ENCODE data around the gene LMAN1L. TPM values are rescaled to one million over a fixed set of nuclear protein-coding genes. Genes with fewer than 3 reads are reported as not detected.

LMAN1L gene
- polyA plus RNA-seq (ENCODE audit: insufficient read length in 4 of 4), result not detected

GRCh38 chr15:74812533-74812932 is at the start of gene LMAN1L:
TSS of gene LMAN1L (plus strand) at chr15:74812835. CDS start at chr15:74812855, 20 bp downstream.
- no peak for DNase-seq (ENCODE audit: low read depth in 4 of 4, low spot score in 2 of 4)

GRCh38 chr15:74763416-74763815 is 49.2 kb upstream of the LMAN1L start:
- DNase-seq (ENCODE audit: low read depth in 4 of 4, low spot score in 2 of 4), result no peak

DNA sequence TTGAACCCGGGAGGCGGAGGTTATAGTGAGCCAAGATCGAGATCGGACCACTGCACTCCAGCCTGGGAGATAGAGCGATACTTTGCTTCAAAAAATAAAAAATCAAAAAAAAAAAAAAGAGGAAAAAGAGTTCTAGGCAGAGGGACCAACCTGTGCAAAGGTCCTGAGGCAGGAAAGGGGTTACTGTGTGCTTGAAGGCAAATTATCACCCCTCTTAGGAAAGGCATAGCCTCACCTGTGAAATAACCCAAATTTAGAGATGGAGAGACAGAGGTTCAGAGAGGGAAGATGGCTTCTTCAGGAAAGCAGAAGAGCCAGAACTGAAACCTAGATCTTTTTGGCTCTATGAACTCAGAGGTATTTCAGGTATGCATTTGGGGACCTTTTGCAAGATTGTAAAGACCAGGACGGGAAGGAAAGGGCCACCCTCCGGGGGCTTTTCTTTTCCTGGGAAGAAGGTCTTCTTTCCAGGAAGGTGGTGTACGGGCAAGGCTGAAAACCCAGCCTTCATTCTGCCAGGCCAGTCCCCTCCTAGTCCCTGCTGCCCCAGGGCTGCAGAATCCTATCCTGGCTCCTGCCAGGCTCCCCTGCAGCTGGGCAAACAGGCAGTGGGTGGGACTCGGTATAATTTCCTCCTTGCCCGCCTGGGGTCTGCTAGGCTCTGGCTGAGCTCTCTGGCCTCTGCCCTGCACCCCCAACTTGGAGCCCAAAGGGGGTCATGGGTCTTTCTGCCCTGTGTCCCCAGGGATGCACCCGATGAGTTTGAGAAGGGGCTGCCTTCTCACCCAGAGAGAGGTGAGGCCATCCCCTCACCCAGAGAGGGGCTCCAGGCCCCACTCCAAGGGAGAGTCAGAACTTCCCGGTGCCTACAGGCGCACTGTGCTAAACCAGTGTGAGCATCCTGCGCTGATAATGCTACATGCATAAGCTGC is 45.2 kb upstream of the LMAN1L start:
- DNase-seq (ENCODE audit: low read depth in 4 of 4, low spot score in 2 of 4), result no peak

DNA sequence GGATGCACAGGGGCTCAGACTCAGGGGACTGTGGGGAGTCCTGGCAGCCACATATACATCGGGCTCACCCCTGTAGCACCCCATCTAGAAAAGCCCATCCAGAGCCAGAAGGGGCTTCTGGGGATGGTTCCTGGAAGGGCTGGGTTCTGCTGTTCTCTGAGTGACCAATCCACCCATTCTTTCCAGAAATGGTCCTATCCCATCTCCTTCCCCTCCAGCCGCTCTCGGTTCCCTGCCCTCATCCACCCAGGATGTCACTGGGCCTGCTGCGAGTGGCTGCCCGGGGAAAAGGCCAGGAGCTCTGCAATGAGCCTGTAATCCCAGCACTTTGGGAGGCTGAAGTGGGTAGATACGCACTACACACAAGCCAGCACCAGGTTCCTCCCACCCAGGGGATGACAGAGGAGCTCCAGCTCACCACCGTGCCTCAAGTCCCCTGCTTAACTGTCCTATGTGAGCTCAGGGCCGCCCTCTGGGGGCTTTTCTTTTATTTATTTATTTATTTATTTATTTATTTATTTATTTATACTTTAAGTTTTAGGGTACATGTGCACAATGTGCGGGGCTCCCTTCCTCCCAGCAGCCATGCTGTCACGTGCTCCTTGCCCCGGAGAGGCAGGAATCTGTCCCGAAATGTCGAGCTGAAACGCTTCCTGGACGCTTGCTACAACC is 44.4 kb upstream of the LMAN1L start:
- no peak for DNase-seq (ENCODE audit: low read depth in 4 of 4, low spot score in 2 of 4)

- DNase-seq (ENCODE audit: low read depth in 4 of 4, low spot score in 2 of 4), result no peak
These were observed 43.8 kb upstream of the LMAN1L start for GRCh38 chr15:74768771-74769342.

GRCh38 chr15:74769463-74770025 is 43.1 kb upstream of the LMAN1L start:
- DNase-seq (ENCODE audit: low read depth in 4 of 4, low spot score in 2 of 4), result no peak

- no peak for DNase-seq (ENCODE audit: low read depth in 4 of 4, low spot score in 2 of 4)
These were observed 42.3 kb upstream of the LMAN1L start for GRCh38 chr15:74770211-74770903.

GRCh38 chr15:74773329-74773728 is 39.3 kb upstream of the LMAN1L start:
- no peak for DNase-seq (ENCODE audit: low read depth in 4 of 4, low spot score in 2 of 4)

GRCh38 chr15:74773731-74774252 is 38.8 kb upstream of the LMAN1L start:
- no peak for DNase-seq (ENCODE audit: low read depth in 4 of 4, low spot score in 2 of 4)

DNA sequence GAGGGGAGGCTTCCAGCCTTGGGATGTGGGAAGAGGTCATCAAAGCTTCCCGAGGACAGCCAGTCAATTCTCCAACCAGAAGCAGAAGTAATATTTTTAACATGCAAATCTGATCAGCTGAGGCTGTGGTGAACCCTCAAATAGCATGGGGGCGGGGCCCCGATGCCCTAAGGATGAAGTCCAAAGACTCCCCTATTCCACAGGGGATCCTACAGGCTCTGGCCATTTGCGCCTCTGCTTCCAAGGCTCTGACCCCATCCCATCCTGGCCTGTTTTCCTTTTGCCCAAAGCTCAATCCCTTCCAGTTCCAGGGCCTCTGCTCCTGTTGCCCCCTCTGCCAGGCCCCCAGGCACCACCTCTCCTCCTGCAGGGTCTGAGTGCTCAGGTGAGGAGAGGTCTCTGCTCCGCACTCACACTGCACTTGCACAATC is 37.5 kb upstream of the LMAN1L start:
- no peak for DNase-seq (ENCODE audit: low read depth in 4 of 4, low spot score in 2 of 4)

DNA sequence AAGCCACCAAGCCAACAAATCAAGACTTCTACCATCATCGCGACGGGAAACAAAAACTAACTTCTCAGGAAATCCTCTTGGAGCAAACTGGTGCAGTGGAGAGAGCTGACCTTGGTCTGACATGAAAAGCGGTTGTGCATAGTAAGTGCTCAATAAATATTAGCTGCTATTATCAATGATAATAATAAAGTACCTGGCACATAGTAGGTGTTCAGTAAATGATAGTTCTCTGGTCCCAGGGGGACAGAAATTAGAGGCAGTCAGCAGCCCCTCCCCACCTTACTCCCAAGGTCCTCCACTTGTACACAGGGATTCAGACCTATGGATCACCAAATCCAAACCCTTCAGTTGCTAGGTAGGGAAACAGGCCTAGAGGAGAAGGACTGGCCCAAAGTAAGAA is 36.7 kb upstream of the LMAN1L start:
- no peak for DNase-seq (ENCODE audit: low read depth in 4 of 4, low spot score in 2 of 4)

DNA sequence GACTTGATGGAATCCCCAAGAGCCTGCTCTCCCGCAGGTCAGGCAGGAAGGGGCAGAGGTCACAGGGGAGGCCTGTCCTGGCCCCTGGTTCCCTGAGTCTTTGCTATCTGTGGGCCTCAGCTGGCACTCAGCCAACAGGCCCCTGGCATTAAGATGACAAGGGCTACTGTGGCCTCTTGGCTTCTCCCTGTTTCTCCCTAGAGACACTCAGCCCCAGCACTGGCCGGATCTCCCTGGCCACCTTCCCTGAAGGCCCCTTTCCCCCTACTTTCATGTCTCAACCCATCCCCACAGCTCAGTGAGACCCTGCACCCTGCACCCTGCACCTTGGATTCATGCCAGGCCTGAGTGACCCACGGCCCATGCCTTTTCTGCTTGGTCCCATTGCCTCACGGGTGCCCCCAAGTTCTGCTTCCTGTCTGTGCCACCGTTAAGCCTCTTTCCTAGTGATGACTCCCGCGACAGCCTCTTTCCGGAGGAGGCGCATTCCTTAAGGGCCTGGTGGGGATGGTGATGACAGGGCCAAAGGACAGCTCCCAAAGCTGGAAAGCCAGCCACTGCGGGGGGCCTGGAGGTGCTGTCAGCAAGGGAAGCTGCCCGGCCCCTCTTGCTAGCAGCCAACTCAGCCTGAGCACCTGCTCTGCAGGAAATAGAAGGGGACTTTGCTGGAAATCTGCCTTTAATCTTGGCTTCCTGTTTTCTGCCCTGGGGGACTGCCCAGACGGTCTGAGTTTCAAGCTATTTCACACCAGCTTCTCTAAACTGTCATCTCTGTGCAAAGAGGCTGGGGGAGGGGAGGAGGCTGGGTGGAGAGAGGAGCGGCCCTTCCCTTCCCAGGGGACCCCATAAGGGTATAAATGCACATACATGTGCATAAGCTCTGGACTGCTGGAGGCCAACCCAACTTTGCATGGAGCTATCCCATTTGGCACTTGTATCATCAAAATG is 35.5 kb upstream of the LMAN1L start:
- no peak for DNase-seq (ENCODE audit: low read depth in 4 of 4, low spot score in 2 of 4)

DNA sequence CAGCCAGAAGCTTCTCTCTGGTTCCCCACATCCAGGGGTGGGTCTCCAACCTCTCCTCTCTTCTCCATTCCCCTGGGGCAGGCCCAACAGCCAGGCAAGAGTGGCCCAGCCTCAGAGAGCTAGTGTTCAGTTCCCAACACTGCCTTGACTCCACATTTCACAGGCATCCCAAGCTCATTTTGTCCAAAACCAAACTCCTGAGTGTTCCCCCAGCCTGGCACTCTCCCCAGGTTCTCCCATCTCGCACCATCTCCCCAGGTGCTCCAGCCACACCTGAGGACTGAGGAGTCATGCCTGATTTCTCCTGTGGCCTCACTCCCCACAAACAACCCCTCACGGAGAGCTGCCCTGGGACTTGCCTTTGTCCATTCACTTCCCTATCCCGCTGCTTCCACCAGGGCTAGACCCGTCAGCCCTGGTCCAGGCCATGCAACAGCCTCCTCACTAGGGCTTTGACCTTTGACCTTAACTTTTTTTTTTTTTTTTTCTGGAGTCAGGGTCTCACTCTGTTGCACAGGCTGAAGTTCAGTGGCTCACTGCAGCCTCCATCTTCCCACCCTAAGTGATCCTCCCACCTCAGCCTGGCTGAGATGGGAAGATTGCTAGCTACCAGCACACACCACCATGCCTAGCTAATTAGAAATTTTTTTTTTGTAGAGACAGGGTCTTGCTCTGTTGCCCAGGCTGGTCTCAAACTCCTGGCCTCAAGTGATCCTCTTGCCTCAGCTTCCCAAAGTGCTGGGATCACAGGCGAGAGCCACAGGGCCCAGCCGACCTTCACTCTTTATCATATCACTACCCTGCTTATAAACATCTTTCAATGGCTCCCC is 34.7 kb upstream of the LMAN1L start:
- DNase-seq (ENCODE audit: low read depth in 4 of 4, low spot score in 2 of 4), result no peak

DNA sequence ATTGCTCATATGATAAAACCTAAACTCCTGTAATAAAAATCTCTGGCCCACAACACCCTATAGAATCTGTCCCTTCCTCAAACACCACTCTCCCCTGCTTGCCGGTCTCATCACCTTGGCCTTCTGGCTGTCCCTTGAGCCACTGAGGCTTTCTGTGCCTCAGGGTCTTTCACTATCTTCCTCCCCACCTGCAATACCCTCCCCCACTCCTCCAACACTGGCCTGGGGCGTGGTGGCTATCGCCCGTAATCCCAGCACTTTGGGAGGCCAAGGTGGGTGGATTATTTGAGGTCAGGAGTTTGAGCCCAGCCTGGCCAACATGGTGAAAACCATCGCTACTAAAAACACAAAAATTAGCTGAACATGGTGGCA is 34.0 kb upstream of the LMAN1L start:
- no peak for DNase-seq (ENCODE audit: low read depth in 4 of 4, low spot score in 2 of 4)

DNA sequence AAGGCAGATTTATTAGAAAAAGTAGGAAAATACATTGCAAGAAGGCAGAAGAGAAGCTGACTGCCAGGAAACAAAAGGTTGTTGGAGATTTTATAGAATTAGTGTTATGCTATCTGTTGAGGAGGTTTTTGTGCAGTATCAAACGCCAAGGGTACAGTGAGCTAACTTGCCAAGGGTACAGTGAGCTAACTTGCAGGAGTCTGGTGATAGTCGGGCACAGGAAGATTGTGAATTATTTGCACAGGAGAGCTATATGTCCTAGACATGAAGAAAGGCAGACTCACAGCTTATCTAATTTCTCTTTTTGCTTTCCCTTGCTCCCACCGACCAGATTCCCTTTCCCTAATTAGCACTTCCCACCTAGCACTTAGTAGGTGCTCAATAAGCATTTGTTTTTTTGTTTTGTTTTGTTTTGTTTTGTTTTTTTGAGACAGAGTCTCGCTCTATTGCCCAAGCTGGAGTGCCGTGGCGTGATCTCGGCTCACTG is 33.4 kb upstream of the LMAN1L start:
- DNase-seq (ENCODE audit: low read depth in 4 of 4, low spot score in 2 of 4), result no peak

- DNase-seq (ENCODE audit: low read depth in 4 of 4, low spot score in 2 of 4), result no peak
These were observed 31.9 kb upstream of the LMAN1L start for GRCh38 chr15:74780523-74781430.

Data from left renal cortex interstitium (tissue), 4 donors.